CD4-positive, alpha-beta T cell treated with Interleukin-17A for 4 hours (primary cell): ENCODE data around the gene PYGL.
"Not testable (repeated sequence)": the region's sequence is repeated elsewhere in the genome, so short reads cannot be mapped to it uniquely, and the experiment has no call there.

Experiments
- DNase-seq: peaks from one replicate; pipeline ENCODE4 v3.0.0-alpha.2; 2020; ENCODE audit warnings: mixed read lengths

The PYGL gene

DNA sequence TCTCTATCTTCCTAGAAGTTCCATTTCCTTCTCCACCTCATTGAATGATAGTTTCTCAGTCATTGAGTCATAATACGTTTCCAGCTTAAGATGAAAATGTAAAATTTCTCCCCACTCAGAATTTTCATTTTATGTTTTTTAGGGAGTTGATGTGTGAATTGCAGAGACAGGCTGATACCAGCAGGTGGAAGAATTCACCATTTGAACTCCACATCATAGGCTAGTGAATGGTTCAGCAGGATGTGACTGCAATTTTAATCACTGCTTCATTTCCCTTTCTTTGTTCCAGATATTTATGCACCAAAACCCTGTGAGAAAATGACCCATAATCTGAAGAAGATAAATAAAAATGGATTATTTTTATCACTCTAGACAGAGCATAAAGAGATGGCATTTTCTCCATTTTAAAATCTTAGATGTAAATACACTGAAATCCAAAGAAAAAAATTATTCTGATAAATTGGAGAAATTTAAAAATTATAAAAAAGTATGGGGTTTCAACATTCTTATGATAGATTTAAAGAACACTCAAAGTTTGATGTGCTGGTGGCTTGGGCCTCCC is 10.6 kb upstream of the PYGL start:
- DNase-seq, result no peak

DNA sequence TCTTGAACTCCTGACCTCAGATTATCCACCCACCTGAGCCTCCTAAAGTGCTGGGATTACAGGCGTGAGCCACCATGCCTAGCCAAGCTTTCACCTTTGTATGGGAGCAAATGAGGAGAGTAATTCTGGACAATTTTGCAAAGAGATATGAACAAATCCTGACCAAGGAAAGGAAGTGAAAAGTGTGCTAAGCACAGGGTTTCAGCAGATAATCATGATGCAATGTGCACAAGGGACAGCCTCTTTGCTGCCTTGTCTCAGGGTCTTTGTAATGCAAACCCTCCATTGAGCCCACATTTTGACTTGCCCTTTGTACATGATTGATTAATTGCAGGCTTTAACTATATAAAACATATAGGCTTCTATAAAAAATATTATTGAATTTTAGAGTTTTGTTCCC is 9.2 kb upstream of the PYGL start:
- no peak for DNase-seq

DNA sequence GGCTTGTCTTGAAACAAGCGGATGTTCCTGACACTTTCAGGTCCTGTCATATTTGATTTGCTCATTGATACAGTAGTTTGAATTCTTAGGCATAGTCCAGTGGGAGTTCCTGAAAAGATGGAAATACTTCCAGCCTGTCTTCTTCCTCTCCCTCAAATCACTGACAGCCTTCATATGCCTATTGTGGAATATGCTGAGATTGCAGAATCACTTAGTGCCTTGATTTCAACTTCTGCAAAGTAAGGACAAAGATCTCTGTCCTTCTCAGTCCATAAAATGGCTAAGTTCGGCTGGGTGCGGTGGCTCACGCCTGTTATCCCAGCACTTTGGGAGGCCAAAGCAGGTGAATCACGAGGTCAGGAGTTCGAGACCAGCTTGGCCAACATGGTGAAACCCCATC is 6.7 kb upstream of the PYGL start:
- no peak for DNase-seq

DNA sequence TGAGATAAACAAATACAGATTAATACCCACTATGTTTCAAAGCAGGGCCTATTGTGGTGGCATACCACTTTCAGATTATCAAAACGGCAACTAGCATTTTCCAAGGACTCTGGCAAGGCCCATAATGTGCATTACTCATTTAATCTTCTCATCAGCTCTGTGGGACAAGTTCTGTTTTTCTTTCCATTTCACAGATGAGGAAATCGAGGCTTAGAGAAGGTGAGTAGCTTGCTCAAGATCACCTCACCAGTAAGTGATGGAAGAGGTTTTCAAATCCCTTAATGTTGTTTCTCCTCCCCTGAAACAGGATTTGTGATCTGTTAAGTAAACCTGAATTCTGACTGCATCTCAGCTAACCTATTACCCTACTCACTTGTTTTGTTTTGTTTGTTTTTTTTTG is 3.9 kb upstream of the PYGL start:
- DNase-seq, result no peak

DNA sequence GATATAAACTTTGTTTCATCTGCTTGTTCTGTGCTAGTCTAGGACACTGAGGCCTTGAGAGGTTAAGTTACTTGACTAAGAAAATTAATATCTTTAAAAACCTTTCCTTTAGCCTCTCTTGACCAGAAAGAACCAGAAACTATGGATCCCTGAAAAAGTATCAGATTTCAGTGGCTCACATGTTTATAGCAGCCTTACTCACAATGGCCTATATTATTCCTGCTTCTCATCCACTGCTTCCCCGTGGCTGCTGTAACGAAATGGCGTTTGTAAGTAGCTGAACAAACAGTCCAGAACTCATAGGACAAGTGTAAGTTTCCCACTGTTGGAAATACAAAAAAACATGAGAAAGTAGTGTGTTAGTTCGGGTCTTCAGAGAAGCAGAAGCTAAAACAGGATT is 3.2 kb upstream of the PYGL start:
- DNase-seq, result no peak

DNA sequence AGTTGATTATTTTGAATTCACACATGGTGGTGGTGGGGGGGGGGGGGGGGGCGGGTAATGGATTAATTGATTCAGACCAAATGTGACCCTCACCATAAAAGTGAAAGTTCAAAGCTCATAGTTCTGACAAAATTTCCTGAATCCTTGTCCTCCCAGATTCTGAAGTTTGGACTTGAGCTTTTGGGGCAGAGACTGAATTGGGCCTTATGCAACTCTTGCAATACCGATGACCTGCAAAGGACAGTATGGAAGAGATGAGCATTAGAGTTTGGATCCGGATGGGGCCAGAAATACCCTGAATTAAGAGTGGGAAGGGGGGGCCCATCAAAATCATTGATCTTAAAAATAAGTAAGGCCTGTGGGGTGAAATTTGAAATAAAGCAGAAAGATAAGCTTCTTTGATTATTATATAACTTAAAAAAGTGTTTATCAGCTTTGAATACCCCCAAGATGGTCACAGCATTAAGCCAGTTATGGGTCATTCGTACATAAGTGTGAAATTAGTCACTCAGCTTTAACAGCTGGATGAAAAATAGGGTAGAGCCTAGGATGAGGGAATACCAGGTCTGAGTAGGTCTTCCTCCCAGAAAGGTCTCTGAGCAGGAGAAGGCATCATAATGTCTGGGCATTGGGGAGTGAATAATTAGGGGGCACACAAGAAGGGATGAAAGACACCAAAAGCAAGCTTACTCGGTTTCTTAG is 2.1 kb upstream of the PYGL start:
- DNase-seq, result no peak

DNA sequence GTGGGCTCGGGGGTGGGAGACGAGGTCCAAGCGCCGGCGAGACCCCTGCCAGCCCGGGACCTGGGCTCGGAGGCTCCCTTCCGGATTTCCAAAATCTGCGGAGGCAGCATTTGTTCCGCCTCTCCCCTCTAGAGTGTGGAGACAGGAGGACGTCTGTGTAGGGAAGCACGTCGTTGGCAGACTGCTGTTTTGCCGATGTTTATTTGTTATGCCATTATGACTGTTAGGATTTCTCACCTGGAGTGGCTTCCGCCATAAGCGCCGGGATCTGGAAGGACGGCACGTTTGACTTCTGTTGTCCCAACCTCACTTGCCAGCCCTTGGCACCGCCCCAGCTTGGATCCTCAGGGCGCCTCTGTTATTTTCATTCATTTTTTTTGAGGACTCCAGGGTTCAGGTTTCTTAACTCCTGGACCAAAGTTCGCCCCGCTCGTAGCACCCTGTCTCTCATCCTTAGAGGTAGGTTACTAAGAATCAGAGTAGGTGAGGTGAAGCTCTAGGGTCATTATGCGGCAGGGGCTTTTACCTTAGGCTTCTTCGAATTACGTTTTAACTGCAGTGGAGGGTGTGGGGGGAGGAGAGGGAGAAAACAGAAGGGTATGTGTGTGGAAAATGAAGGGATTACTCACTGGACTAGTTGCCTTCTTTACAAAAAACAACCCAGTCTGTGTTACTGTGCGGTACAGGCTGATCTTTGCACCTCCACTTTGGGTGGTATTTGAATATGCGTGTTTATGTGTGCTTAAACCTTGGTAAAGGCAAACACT is 547 bp upstream of the PYGL start:
- no peak for DNase-seq

DNA sequence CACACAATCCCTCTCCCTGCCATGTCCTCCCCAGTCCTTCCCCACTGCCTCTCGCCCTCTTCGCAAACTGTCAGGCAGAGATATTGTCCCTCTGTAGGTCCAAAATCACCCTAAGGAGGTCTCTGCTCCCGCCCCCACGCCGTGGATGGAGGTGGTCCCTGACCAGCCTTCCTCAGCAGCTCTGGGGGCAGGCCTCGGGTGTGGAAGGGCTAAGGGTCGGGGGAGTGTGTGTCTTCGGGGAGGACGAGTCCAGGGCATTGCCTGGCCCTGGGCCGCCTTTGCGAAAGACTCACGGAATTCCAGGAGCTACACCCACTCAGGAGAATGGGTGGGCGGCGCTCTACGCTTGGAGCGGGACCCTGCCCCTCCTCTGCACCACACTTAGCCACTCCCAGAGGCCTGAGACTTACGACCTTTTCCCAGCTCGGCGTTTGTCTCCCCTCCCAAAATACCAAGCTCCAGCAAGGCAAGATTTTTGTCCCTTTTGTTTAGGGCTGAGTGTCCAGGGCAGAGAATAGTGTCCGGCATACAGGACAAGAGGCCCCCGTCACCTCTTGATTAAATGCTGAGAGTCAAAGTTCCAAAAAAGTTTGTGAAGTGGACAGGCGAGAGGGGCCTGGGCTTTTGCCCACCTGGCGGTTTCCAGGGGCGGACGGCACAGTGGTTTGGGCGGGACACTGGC is 881 bp downstream of the PYGL start:
- no peak for DNase-seq

DNA sequence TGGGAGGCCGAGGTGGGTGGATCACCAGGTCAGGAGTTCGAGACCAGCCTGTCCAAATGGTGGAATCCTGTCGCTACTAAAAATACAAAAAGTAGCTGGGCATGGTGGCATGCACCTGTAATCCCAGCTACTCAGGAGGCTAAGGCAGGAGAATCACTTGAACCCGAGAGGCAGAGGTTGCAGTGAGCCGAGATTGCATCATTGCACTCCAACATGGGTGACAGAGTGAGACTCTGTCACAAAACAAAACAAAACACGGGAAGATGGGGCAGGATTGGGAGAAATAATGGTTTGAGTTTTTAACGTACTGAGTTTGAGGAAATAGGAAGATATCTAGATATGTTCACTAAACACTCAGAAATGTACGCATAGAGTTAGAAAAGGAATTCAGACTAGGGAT is 2.6 kb downstream of the PYGL start:
- not testable (repeated sequence) for DNase-seq

DNA sequence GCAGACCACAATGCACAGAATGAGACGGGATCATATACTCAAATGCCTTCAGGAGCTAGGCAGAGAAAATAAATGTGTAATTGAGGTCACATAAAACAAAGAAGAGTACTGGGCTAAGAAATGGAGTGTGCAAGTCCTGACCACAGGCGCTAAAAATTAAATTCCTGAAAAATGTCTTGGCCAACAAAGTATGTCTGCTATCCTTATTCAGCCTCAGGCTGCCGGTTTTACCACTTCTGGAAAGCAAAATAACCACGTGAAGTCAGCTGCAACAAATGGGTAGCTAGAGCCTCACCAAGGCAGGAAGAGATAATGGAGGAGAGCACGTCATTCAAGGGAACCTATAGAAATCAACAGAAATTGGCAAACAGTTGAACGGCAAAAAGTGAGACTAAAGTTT is 3.1 kb downstream of the PYGL start:
- no peak for DNase-seq

DNA sequence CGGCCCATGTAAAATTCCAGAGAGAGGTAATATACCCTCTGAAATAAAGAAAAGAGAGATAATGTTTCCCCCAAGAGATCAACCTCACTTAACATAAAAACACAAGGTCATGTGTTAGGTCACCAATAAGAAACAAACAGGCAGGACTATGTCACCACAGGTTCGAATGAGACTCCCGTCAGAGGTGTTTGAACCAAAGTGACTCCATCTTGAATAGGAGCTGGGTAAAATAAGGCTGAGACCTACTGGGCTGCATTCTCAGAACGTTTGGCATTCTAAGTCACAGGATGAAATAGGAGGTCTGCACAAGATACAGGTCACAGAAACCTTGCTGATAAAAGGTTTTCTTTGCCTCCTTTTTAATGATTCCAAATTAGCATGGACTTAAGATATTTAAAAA is 6.5 kb downstream of the PYGL start:
- DNase-seq, result no peak

DNA sequence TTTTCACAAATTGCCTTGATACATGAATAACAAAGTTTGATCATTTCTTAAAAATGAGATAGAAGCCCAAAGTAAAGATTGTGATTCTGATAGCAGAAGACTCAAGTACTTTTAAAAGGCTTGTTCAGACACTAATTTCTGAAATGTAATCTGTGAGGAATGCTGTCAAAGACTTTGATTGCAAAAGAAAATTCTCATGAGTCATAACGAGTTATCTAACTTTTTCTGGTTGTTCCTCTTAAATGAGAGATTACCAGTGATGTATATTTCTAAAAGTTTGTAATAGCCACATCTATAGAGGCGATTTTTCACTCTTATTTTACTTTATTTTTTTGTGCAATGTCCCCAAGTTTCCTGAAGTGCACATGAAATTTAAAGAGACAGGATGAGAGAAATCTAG is 7.0 kb downstream of the PYGL start:
- DNase-seq, result no peak

DNA sequence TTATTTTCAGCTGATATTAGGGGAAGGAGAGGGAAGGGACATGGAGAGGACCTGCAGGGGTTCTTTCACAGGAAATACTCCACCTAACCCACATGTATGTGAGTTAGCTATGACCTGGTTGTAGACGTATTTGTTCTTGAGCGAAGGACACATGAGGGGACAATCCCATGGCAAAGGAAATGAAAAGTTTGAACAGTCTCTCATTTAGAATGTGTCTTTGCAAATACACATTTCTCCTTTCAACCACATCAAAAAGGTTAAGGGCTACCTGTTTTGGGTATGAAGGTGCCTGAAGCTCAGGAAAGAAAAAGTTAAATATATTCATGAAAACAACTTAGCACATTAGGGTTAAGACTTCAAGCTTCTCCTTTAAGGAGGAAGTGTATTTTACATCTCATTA is 7.4 kb downstream of the PYGL start:
- no peak for DNase-seq

DNA sequence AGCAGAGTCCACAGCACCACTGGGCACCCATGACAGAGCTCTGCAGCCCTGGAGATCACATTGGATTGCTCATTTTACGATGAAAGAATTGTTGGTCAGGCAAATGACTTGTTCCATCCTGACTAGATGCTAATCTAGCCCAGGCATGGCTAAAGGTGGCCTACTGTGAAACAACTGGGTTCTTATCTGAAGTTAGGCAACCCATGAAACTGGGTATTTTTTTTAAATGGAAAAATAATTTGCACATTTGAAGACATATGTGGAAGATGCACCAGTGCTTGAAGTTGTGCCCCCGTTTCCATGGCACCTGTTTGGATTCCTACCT is 8.3 kb downstream of the PYGL start:
- DNase-seq, result no peak

DNA sequence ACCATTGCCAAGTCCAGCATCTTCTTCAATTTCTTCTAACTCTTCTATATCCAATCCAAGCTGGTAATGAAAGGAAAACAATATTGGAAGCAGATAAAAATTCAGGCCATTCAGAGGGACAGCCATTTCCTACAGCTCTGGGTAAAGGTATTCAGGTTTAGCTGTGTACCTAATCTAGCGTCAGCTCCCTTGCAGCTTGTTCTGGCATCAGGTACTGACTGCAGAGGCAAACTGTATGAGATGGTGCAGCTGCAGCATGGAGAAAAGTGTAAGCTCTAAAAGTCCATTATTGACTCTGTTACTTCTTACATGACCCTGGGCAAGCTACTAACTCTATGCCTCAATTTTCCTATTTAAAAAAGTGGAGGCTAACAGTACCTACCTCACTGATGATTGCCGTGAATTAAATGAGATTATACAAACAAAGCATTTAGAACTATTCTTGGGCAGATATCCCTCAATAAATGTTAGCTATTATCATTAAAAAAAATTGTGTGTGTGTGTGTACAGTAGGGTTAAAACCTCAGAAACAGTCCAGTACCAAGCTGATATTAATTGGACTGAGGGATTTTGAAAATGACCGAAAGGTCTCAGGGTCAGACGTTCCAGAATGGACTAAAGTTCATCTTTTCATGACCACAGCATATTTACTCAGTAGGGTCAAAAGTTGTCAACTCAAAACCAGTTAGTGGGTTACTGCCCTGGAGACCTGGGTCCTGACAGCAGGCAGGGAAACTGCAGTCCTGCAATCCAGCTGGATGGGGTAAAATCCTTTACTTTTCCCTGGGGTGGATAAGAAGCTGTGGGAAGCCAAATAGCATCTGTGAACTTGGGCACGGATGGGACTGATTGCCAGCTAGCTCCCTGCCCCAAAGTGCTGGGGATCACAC is 8.9 kb downstream of the PYGL start:
- DNase-seq, result no peak

DNA sequence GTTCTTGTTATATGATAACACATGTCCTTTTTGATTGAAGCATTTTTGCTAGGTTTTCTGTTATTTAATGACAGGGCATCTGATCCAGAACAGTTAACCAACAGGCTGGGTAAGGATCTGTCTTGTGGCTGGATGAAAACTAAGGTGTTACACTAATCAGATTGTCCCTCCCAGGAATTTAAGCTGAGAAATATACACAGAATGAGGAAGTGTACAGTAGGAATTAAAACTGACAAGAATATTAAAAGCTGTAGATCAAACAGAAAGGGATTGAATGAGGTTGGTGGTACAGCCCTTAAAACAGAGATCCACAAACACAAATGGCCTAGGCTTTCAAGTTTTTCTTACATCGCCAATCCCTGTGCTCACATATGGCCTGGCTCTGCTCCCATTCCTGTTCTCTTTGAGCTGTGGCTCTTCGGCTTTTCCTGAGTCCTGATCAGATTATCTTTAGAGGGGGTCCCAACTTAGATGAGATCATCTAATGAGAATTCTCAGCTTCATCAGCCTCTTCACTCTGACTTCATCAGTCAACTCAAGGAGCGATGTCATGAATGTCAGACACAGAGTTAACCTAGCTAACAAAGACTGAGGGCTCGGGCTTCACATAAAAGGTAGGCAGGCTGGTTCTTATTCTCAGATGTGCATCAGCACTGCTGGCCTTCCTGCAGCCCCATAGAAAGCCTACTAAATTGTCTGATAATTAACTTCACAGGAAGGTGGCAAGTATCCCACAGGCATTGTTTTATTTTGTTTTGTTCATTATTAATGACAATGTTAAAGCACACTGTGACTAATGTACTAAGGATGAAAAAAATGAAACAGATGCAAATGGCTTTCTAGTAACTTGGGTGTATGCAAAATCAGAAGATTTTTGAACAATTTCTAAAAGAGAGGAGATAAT is 11.4 kb downstream of the PYGL start:
- no peak for DNase-seq

DNA sequence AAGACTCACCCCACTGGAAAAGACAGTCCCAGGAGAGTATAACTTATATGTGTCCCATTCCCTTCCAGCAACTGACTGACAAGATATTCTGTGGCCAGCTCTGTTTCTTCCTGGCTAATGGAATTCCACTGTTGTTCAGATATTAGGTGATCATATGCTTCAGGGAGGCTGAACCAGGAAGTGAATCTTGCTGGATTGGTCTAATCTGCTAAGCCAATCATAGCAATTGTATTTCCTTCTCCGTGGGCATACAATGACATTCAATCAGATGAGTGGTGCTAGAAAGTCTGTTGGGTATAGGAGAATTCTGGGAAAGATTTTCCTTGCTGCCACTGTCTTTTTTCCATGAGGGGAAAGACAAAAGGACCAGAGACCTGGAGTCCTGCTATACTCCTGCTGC is 12.1 kb downstream of the PYGL start:
- no peak for DNase-seq

DNA sequence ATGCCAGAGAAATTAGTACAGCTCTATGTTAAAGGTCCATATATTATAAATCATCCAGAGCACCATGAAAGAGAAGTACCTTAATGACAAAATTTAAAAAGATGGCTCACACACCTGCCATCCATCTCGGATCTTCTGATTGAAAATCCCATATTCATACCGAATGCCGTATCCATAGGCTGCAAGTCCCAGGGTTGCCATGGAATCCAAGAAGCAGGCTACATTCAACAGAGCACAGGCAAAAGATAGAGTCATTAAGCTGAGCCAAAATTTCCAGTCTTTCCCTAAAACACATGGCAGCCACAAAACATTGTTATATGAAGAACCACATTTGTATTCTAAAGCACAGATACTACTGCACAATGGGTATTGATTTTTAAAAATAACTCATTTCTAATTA is 12.7 kb downstream of the PYGL start:
- DNase-seq, result no peak

DNA sequence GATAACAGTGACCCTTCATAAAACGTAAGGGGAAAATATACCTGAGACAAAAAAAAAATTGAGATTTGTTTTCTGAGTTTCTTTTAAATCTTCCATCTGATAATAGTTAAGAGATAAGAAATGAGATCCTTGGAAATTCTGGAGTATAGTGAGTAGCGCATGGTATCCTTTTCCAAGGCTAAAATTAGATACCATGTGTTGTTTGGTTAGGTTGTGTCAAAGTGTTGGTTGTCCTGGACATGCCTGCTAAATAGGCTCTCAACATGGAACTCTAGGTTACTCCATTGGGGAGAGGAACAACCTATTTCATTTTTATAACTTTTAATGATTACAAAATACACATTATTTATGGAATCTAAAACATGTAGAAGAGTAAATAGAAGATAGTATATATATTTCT is 14.8 kb downstream of the PYGL start:
- no peak for DNase-seq

DNA sequence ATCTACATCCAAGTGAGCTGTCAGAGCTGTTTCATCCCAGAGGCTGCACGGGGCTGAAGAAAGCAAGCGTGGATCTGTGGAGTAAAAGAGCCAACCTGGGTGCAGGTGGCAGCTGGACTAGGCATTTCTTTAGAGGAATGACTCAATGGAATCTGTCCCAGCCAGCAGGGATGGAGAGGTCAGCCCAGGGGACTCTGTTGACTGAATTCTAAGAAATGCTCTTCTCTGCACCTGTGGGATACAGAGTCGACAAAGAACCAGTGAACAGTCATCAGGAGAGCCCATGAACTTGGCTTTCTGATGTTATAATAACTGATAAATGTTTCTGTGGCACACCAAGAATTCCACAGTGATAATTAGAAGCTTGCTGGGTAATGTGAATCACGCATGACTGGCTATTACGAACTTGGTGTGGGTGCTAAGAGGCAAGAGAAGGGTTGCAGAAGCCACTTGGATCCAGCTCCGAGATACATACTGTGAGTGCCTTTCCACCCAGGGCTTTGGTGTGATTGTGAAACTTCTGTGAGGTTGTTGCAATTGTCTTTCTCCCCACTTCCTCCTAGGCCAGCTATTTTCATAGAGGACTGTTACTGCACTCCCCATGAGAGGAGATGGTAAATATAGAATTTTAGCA is 16.2 kb downstream of the PYGL start:
- no peak for DNase-seq

DNA sequence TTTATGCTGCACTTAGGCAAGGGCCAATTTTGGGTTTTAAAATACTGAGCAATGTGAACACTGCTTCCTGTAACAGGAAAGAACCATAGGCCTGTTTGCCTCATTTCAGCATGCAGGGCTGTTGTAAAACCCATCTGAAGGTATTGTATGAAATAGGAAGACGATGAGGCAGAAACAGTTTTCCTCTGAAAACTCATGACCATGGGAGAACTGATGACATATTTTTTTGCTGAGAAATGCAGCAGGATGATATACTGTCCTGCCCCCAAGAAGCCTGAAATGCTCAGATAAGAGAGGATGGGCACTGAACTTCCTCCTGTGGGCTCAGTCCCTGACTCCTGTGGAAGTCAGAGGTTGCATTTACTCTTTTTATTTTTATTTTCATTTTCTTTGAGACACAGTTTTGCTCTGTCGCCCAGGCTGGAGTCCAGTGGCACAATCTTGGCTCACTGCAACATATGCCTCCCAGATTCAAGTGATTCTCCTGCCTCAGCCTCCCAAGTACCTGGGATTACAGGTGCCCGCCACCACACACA is 17.4 kb downstream of the PYGL start:
- DNase-seq, result no peak
